ENCODE data around the gene LRRC75B. TPM values are rescaled to one million over a fixed set of nuclear protein-coding genes. Genes with fewer than 3 reads are reported as not detected.

LRRC75B gene
- total and polyA plus RNA-seq, 4 donors, result 4.6 to 47.7 (median 10.6) TPM

DNA sequence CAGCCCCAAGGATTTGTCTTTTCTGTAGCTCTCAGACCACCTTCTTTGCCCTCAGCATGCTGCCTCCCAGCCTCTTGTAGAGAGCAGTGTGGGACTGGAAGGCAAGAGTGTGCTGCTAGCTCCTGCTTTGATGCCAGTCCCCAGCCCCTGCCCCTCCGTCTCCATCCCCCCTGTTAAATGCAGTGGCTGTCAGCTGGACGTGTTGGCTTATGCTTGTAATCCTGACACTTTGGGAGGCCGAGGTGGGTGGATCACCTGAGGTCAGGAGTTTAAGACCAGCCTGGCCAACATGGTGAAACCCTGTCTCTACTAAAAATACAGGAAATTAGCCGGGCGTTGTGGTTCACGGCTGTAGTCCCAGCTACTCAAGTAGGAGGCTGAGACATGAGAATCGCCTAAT is 21.6 kb downstream of the LRRC75B start:
- Histone ChIP-seq H3K9me3 (ENCODE audit: control insufficient read depth, low read length) (no peaks in the 10 kb centered on the region), H3K27me3 (ENCODE audit: control insufficient read depth in 1 of 2, insufficient read depth in 2 of 2, low read length in 1 of 2) (no peaks in the 10 kb centered on the region), H3K4me3 (ENCODE audit: low read length in 2 of 2) (no peak overlapping the region), H3K36me3 (ENCODE audit: control insufficient read depth in 1 of 2, insufficient read depth in 2 of 2, low read length in 1 of 2) (peaks cover 5 to 7% of the 10 kb centered on the region in 2 donors), H3K4me1 (ENCODE audit: control insufficient read depth in 1 of 2, insufficient read depth in 2 of 2, low read length in 2 of 2) (no peaks in the 10 kb centered on the region), H3K27ac (ENCODE audit: low read depth in 1 of 2, low read length in 2 of 2) (no peak overlapping the region)
- 86 to 91% methylated on average over 7 of the region's 7 CpGs for WGBS, 2 donors
- intact Hi-C loops (cut with DNase I), result no loop called here
- DNase-seq, result peak in 1 of 2 donors; percentile 22
- ATAC-seq (ENCODE audit: low FRiP score), result no peak

DNA sequence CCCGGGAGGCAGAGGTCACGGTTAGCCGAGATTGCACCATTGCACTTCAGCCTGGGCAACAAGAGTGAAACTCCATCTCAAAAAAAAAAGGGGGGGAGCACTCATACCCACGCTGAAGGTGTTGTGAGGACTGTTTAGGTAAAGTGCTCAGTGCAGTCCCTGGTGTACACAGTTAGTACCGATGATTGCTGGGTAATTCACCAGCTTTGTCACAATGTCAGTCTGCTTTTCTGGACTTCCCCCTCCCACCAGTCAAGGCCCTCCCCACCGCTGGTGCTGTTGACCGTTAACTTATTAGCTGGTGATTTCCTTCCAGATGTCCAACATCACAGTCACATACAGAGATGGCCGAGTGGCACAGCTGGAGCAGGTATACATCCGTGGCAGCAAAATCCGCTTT is 25.2 kb downstream of the LRRC75B start:
- ATAC-seq (ENCODE audit: low FRiP score) (no peak), DNase-seq (peak; percentile 6 to 37)
- Histone ChIP-seq H3K4me1 (ENCODE audit: control insufficient read depth in 1 of 2, insufficient read depth in 2 of 2, low read length in 2 of 2) (peaks cover 0 to 5% of the 10 kb centered on the region in 2 donors), H3K9me3 (ENCODE audit: control insufficient read depth, low read length) (no peaks in the 10 kb centered on the region), H3K27ac (ENCODE audit: low read depth in 1 of 2, low read length in 2 of 2) (no peak overlapping the region), H3K36me3 (ENCODE audit: control insufficient read depth in 1 of 2, insufficient read depth in 2 of 2, low read length in 1 of 2) (peaks cover 5% of the 10 kb centered on the region in 2 donors), H3K27me3 (ENCODE audit: control insufficient read depth in 1 of 2, insufficient read depth in 2 of 2, low read length in 1 of 2) (no peaks in the 10 kb centered on the region), H3K4me3 (ENCODE audit: low read length in 2 of 2) (no peak overlapping the region)
- intact Hi-C loops (cut with DNase I), result no loop called here
- WGBS, 2 donors, result 84 to 86% methylated on average over 10 of the region's 10 CpGs

- 70 to 71% methylated on average over 8 of the region's 8 CpGs for WGBS, 2 donors
- Histone ChIP-seq H3K9me3 (ENCODE audit: control insufficient read depth, low read length) (no peaks in the 10 kb centered on the region), H3K27ac (ENCODE audit: low read depth in 1 of 2, low read length in 2 of 2) (no peak overlapping the region), H3K4me1 (ENCODE audit: control insufficient read depth in 1 of 2, insufficient read depth in 2 of 2, low read length in 2 of 2) (peaks cover 0 to 5% of the 10 kb centered on the region in 2 donors), H3K36me3 (ENCODE audit: control insufficient read depth in 1 of 2, insufficient read depth in 2 of 2, low read length in 1 of 2) (peaks cover 2 to 5% of the 10 kb centered on the region in 2 donors), H3K4me3 (ENCODE audit: low read length in 2 of 2) (no peak overlapping the region), H3K27me3 (ENCODE audit: control insufficient read depth in 1 of 2, insufficient read depth in 2 of 2, low read length in 1 of 2) (no peaks in the 10 kb centered on the region)
- peak; percentile 17 to 22 for DNase-seq
- no peak for ATAC-seq (ENCODE audit: low FRiP score)
- intact Hi-C loops (cut with DNase I), result no loop called here
Observed at GRCh38 chr22:24566899-24567511, 25.9 kb downstream of the LRRC75B start.

DNA sequence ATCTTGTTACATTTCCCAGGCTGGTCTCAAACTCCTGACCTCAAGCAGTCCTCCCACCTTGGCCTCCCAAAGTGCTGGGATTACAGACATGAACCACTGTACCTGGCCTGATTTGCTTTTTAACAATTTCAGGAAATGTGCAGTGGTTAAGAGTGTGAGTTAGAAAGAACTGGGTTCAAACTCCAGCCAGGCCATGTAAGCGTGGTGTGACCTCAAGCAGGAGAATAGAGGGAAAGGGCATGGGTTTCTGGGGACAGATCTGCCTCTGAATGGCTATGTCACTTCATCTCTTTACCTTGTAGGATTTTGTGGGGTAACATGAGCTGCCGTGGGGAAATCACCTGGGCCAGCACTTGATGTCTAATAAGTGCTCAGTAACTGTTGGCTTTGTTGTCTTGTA is 27.8 kb downstream of the LRRC75B start:
- peak; percentile 6 to 7 for DNase-seq
- Histone ChIP-seq H3K27ac (ENCODE audit: low read depth in 1 of 2, low read length in 2 of 2) (no peak overlapping the region), H3K4me1 (ENCODE audit: control insufficient read depth in 1 of 2, insufficient read depth in 2 of 2, low read length in 2 of 2) (peaks cover 0 to 5% of the 10 kb centered on the region in 2 donors), H3K9me3 (ENCODE audit: control insufficient read depth, low read length) (no peaks in the 10 kb centered on the region), H3K4me3 (ENCODE audit: low read length in 2 of 2) (no peak overlapping the region), H3K36me3 (ENCODE audit: control insufficient read depth in 1 of 2, insufficient read depth in 2 of 2, low read length in 1 of 2) (peaks cover 2 to 3% of the 10 kb centered on the region in 2 donors), H3K27me3 (ENCODE audit: control insufficient read depth in 1 of 2, insufficient read depth in 2 of 2, low read length in 1 of 2) (no peaks in the 10 kb centered on the region)
- WGBS, 2 donors, result 86 to 89% methylated on average over 2 of the region's 2 CpGs
- no peak for ATAC-seq (ENCODE audit: low FRiP score)
- intact Hi-C loops (cut with DNase I), result no loop called here

GRCh38 chr22:24564376-24565058 is 28.4 kb downstream of the LRRC75B start:
- ATAC-seq (ENCODE audit: low FRiP score), result no peak
- 39 to 45% methylated on average over 2 of the region's 2 CpGs for WGBS, 2 donors
- Histone ChIP-seq H3K9me3 (ENCODE audit: control insufficient read depth, low read length) (no peaks in the 10 kb centered on the region), H3K4me3 (ENCODE audit: low read length in 2 of 2) (no peak overlapping the region), H3K27ac (ENCODE audit: low read depth in 1 of 2, low read length in 2 of 2) (no peak overlapping the region), H3K36me3 (ENCODE audit: control insufficient read depth in 1 of 2, insufficient read depth in 2 of 2, low read length in 1 of 2) (peaks cover 2 to 3% of the 10 kb centered on the region in 2 donors), H3K4me1 (ENCODE audit: control insufficient read depth in 1 of 2, insufficient read depth in 2 of 2, low read length in 2 of 2) (peaks cover 0 to 5% of the 10 kb centered on the region in 2 donors), H3K27me3 (ENCODE audit: control insufficient read depth in 1 of 2, insufficient read depth in 2 of 2, low read length in 1 of 2) (no peaks in the 10 kb centered on the region)
- intact Hi-C loops (cut with DNase I), result no loop called here
- DNase-seq, result peak; percentile 17

DNA sequence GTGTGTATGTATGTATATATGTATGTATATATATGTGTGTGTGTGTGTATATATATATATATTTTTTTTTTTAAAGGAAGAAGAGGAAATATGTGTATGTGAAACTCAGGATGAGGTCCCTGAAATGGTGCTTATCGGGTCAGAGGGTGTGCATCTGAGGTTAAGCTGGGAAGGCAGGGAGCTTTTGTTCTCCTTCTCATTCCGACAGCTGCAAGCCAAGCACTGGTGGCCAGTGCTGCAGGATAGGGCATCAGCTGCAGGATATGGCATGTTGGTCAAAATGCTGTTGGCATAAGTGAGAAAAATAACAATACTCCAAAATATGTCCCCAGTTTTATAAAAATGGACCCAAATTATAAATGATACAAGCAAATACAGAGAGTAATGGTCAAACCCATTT is 29.6 kb downstream of the LRRC75B start:
- H3K9me3 ChIP-seq (ENCODE audit: control insufficient read depth, low read length), result no peaks in the 10 kb centered on the region
- ATAC-seq (ENCODE audit: low FRiP score) (no peak), DNase-seq (peak in 1 of 2 donors; percentile 7)
- H3K4me1 ChIP-seq (ENCODE audit: control insufficient read depth in 1 of 2, insufficient read depth in 2 of 2, low read length in 2 of 2), result peaks cover 0 to 5% of the 10 kb centered on the region in 2 donors
- intact Hi-C loops (cut with DNase I), result no loop called here
- H3K36me3 ChIP-seq (ENCODE audit: control insufficient read depth in 1 of 2, insufficient read depth in 2 of 2, low read length in 1 of 2), result peaks cover 0 to 3% of the 10 kb centered on the region in 2 donors
- WGBS, 2 donors, result 91 to 92% methylated on average over 2 of the region's 2 CpGs
- H3K4me3 ChIP-seq (ENCODE audit: low read length in 2 of 2), result no peak overlapping the region
- H3K27ac ChIP-seq (ENCODE audit: low read depth in 1 of 2, low read length in 2 of 2), result no peak overlapping the region
- no peaks in the 10 kb centered on the region for H3K27me3 ChIP-seq (ENCODE audit: control insufficient read depth in 1 of 2, insufficient read depth in 2 of 2, low read length in 1 of 2)

DNA sequence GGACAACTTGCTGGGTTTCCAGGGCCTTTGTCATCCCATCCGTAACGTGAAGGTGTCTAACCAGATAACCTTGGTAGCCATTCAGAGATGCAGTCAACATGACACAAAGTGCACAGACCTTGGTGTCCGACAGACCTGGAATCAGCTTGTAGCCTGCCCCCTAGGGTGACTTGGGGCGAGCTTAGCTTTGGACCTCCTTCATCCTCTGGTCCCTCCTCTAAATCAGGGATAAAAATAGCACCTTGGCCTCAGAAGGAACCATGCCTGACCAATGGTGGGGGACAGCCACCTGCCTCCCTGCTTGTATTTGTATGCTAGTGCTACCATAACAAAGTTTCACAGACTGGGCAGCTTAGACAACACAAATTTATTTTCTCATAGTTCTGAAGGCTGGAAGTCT is 33.4 kb downstream of the LRRC75B start:
- no peak overlapping the region for H3K27ac ChIP-seq (ENCODE audit: low read depth in 1 of 2, low read length in 2 of 2)
- intact Hi-C loops (cut with DNase I), result no loop called here
- H3K4me1 ChIP-seq (ENCODE audit: control insufficient read depth in 1 of 2, insufficient read depth in 2 of 2, low read length in 2 of 2), result peaks cover 0 to 9% of the 10 kb centered on the region in 2 donors
- no peaks in the 10 kb centered on the region for H3K27me3 ChIP-seq (ENCODE audit: control insufficient read depth in 1 of 2, insufficient read depth in 2 of 2, low read length in 1 of 2)
- no peak overlapping the region for H3K4me3 ChIP-seq (ENCODE audit: low read length in 2 of 2)
- peak in 1 of 2 donors; percentile 2 for DNase-seq
- 31 to 32% methylated on average over 4 of the region's 4 CpGs for WGBS, 2 donors
- no peaks in the 10 kb centered on the region for H3K9me3 ChIP-seq (ENCODE audit: control insufficient read depth, low read length)
- ATAC-seq (ENCODE audit: low FRiP score), result no peak
- peaks cover 0 to 3% of the 10 kb centered on the region in 2 donors for H3K36me3 ChIP-seq (ENCODE audit: control insufficient read depth in 1 of 2, insufficient read depth in 2 of 2, low read length in 1 of 2)

DNA sequence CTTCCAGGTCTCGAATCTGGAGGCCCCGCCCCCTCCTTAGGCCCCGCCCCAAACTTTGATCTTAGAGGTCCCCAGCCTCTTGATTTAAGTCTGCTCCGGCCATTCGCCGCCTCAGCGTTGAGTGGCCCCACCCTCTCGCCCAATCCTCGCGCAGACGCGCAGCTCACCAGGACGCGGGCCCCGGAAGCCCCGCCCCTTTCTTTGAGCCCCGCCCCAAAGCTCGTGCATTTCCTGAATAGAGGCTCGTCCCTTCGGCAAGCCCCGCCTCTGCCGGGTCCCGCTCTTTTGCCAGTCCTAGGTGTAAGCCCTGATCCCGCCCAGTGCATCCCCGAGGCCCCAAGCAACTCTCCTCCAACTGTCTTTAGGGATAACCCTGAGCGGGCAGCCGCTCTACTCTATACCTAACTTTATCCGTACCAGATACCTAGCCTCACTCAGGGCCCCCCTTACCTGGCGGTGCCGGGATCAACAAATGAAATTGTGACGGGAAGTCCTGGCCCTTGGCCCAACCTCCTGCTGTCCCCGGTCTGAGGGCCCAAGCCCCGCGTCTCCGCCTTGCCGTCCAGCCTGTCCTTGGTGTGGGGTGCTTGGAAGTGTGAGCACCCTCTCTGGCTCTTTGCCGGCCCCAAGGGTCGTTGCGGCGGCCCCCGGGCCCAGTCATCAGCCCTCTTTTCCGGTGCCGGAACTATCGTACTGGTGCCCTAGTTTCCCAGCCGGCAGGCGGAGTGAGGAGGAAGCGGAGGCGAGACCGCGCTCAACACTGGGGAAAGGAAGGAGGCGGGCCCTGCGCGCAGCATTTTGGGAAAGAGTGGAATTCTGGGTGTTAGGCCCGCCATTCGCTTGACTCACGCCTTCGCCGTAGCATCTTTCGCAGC is 37.5 kb downstream of the LRRC75B start, which contains the start of gene SNRPD3:
TSS of gene SNRPD3 (plus strand) at position 835 of the 875 bp plus-strand sequence. CDS start 1,676 bp downstream, outside the sequence.
- Histone ChIP-seq H3K4me3 (ENCODE audit: low read length in 2 of 2) (peak within 1 kb of the TSS; percentile 72 to 83), H3K9me3 (ENCODE audit: control insufficient read depth, low read length) (no peaks in the 10 kb centered on the region), H3K27me3 (ENCODE audit: control insufficient read depth in 1 of 2, insufficient read depth in 2 of 2, low read length in 1 of 2) (no peaks in the 10 kb centered on the region), H3K27ac (ENCODE audit: low read depth in 1 of 2, low read length in 2 of 2) (peak within 1 kb of the TSS; percentile 32 to 94), H3K4me1 (ENCODE audit: control insufficient read depth in 1 of 2, insufficient read depth in 2 of 2, low read length in 2 of 2) (peaks cover 4 to 5% of the 10 kb centered on the region in 2 donors), H3K36me3 (ENCODE audit: control insufficient read depth in 1 of 2, insufficient read depth in 2 of 2, low read length in 1 of 2) (peaks cover 0 to 3% of the 10 kb centered on the region in 2 donors)
- ATAC-seq (ENCODE audit: low FRiP score), result peak; percentile 97
- intact Hi-C loops (cut with DNase I), result no loop called here
- 0% methylated on average over 54 to 59 of the region's 59 CpGs for WGBS, 2 donors
- DNase-seq, result peak; percentile 100

All from aorta (tissue), 5 donors.